GM12878 (cell line): ENCODE results near the gene KRT75. TPM values are rescaled to one million over a fixed set of nuclear protein-coding genes. Genes with fewer than 3 reads are reported as not detected.

ENCODE experiments used
- ATAC-seq: fragments of 200-7000 bp; cut with Tn5 transposase; 3 replicates; pipeline ENCODE4 v1.9.1; 2020; ENCODE audit warnings: mild to moderate bottlenecking, moderate library complexity
- BruUV-seq: library from RNA; stranded (reverse); fragments of 400-500 nt; replicated peaks from 2 replicates; lab custom pipeline; 2021; lab: Mats Ljungman, UMichigan
- CTCF ChIA-PET: fragments of 300-600 bp; sonication (Branson Sonifier 250); formaldehyde crosslinking; extraction: SDS; loops from one replicate; lab custom pipeline; 2021; ENCODE audit warnings: inconsistent platforms; lab: Yijun Ruan, JAX
- POLR2A ChIA-PET: fragments of 350-600 bp; formaldehyde crosslinking; extraction: SDS; loops from one replicate; lab custom pipeline; 2021; ENCODE audit warnings: inconsistent platforms; lab: Charles Lee
- RAD21 ChIA-PET: fragments of 300-600 bp; sonication (Branson Sonifier 250); formaldehyde crosslinking; loops from one replicate; lab custom pipeline; 2023; ENCODE audit warnings: antibody characterized with exemption; ENCODE audit not compliant: unreplicated experiment; lab: Charles Lee
- SMC1A ChIA-PET: fragments of 300-600 bp; sonication (Branson Sonifier 250); formaldehyde crosslinking; loops from one replicate; lab custom pipeline; 2023; ENCODE audit not compliant: unreplicated experiment, uncharacterized antibody; lab: Charles Lee
- DNase-seq: peaks from one replicate; pipeline ENCODE4 v3.0.0-alpha.2; 2011; ENCODE audit warnings: low read depth, low spot score
- FAIRE-seq: peaks from 3 replicates; lab custom pipeline; 2011; peaks lifted over from hg19 to GRCh38; lab: Jason Lieb, UNC
- H2AFZ ChIP-seq: 2 replicates; pipeline ENCODE4 v1.6.0; 2011; ENCODE audit warnings: low read depth, low read length, control low read depth; ENCODE audit not compliant: control insufficient read depth
- H3K27ac ChIP-seq: 2 replicates; pipeline ENCODE4 v1.5.1; 2011; ENCODE audit warnings: control low read depth; ENCODE audit not compliant: control insufficient read depth, insufficient read depth
- H3K27me3 ChIP-seq, 2 experiments: replicated peaks in 1 of 2; 2 replicates each; pipeline versions ENCODE4 v1.6.0 to v1.6.1; 2011; ENCODE audit warnings: low read length in 1 of 2; ENCODE audit not compliant: control insufficient read depth in 2 of 2, insufficient read depth in 2 of 2
- H3K36me3 ChIP-seq, 2 experiments: 2 replicates each; pipeline ENCODE4 v1.5.1; 2011; ENCODE audit warnings: low read length in 1 of 2; ENCODE audit not compliant: control insufficient read depth in 2 of 2, insufficient read depth in 2 of 2
- H3K4me1 ChIP-seq: 2 replicates; pipeline ENCODE4 v1.6.1; 2011; ENCODE audit warnings: mild to moderate bottlenecking, low read length, moderate library complexity, mixed read lengths; ENCODE audit not compliant: control insufficient read depth, insufficient read depth
- H3K4me2 ChIP-seq: 2 replicates; pipeline ENCODE4 v1.6.0; 2011; ENCODE audit warnings: control low read depth; ENCODE audit not compliant: control insufficient read depth, insufficient read depth
- H3K4me3 ChIP-seq: fragments of 200-600 bp; sonication (generic); 2 replicates; pipeline ENCODE4 v1.5.1; 2016
- H3K79me2 ChIP-seq: 2 replicates; pipeline ENCODE4 v1.6.0; 2011; ENCODE audit warnings: low read length; ENCODE audit not compliant: control insufficient read depth, insufficient read depth
- H3K9ac ChIP-seq: 2 replicates; pipeline ENCODE4 v1.8.0; 2011; ENCODE audit warnings: low read length, control low read depth, mixed read lengths; ENCODE audit not compliant: control insufficient read depth, insufficient read depth
- H3K9me3 ChIP-seq: replicated peaks from 3 replicates; pipeline ENCODE4 v1.5.1; 2011; ENCODE audit warnings: mild to moderate bottlenecking, low read length; ENCODE audit not compliant: control insufficient read depth, insufficient read depth
- H4K20me1 ChIP-seq: 2 replicates; pipeline ENCODE4 v1.6.0; 2011; ENCODE audit not compliant: control insufficient read depth, insufficient read depth
- DPF2 ChIP-seq: fragments of 450-650 bp; IDR thresholded peaks from 2 replicates; pipeline ENCODE4 v1.6.1; 2017; ENCODE audit warnings: mild to moderate bottlenecking
- NFYB ChIP-seq: IDR thresholded peaks from 2 replicates; pipeline ENCODE4 v1.6.1; 2011; ENCODE audit warnings: low read depth, mild to moderate bottlenecking, low read length, improper control_type of control experiment, moderate library complexity; ENCODE audit not compliant: insufficient read depth
- RCOR1 ChIP-seq: conservative IDR thresholded peaks from 2 replicates; pipeline ENCODE4 v1.6.1; 2012; ENCODE audit warnings: low read depth, low read length, improper control_type of control experiment
- SREBF1 ChIP-seq: IDR thresholded peaks from 2 replicates; pipeline ENCODE4 v1.6.1; 2012; ENCODE audit warnings: mild to moderate bottlenecking, low read length
- ZNF622 ChIP-seq: fragments of 450-650 bp; IDR thresholded peaks from 2 replicates; pipeline ENCODE4 v1.6.1; 2017; ENCODE audit warnings: mild to moderate bottlenecking, inconsistent platforms
- WGBS: methylation state at CpG from one replicate; pipeline ENCODE4 v1.1.6; 2016; ENCODE audit warnings: low lambda C conversion rate; ENCODE audit not compliant: insufficient replicate concordance, insufficient coverage; ENCODE audit errors: missing lambda C conversion rate; 5-methylcytosine and 5-hydroxymethylcytosine counted together
- in situ Hi-C: fragments of 300-500 bp; cut with MboI; formaldehyde crosslinking; loops from 9 replicates; pipeline ENCODE4 v1.14.3; 2018; ENCODE audit warnings: mixed read lengths
- intact Hi-C: fragments of 100-400 bp; cut with micrococcal nuclease; formaldehyde crosslinking; loops from one replicate; pipeline ENCODE4 v1.14.2; 2022; ENCODE audit not compliant: unreplicated experiment
- polyA plus RNA-seq, 11 experiments: library from polyadenylated mRNA; depleted of rRNA in 4 of 11; unstranded in 6 of 11; stranded (reverse) in 5 of 11; fragments of >200 nt; fragmentation: Nextera tagmentation in 4 of 11; fragmentation: Illumina TruSeq in 1 of 11; extraction: Ambion mirVana in 4 of 11; extraction: Trizol in 1 of 11; gene quantifications; 1 replicate in 1 of 11; 2 replicates in 10 of 11; pipeline versions ENCODE4 v1.2.1 to v1.2.3, GENCODE V29; 2011 to 2016; ENCODE audit warnings: inconsistent platforms in 2 of 11, missing spikeins in 2 of 11, low read depth in 1 of 11
- total RNA-seq, 4 experiments: library from RNA; depleted of rRNA in 3 of 4; stranded (reverse); fragments of >200 nt in 3 of 4; fragmentation: Illumina TruSeq in 1 of 4; extraction: Trizol in 1 of 4; gene quantifications; 2 replicates each; pipeline versions ENCODE4 v1.2.1 to v1.2.3, GENCODE V29; 2013 to 2021
- TF ChIP-seq, protein P1 (sequence below): fragments of 450-650 bp; IDR thresholded peaks from 2 replicates; pipeline ENCODE4 v1.6.1; 2018; ENCODE audit warnings: borderline replicate concordance, mild to moderate bottlenecking; ENCODE audit not compliant: partially characterized antibody
- TF ChIP-seq, protein P2 (sequence below): fragments of 450-650 bp; IDR thresholded peaks from 2 replicates; pipeline ENCODE4 v1.6.1; 2017; ENCODE audit warnings: low read depth, mild to moderate bottlenecking, moderate library complexity
- TF ChIP-seq, protein P3 (sequence below): fragments of 450-650 bp; IDR thresholded peaks from 2 replicates; pipeline ENCODE4 v1.6.1; 2016; ENCODE audit warnings: mild to moderate bottlenecking, moderate library complexity, borderline replicate concordance
- TF ChIP-seq, protein P4 (sequence below): IDR thresholded peaks from 2 replicates; pipeline ENCODE4 v1.6.1; 2012; ENCODE audit warnings: improper control_type of control experiment, low read depth, low read length; ENCODE audit not compliant: insufficient replicate concordance

The KRT75 gene
- total and polyA plus RNA-seq, 10 of the 15 experiments (the other 5 are each of a cell fraction or from before 2014, with no cell fraction given) = not detected

DNA sequence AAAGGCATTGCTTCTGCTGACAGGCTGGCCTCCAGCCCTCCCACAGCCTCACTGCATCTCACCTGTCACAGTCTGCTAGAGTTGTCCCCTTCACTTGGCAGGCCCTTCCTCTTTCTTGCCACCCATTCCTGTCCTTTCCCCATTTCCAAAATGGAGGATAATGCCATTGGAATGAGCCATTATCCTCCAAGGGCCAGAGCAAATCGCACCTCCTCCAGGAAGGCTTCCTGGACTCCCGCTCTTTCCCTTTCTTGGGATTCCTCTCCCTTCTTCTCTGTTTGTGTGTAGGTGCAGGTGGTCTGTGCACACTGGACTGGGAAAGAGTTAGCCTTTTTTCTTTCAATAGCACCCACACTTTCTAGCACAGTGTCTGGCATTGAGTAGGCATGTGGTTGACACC is 31.8 kb downstream of the KRT75 start (continued):
- TF ChIP-seq, protein P1, sequence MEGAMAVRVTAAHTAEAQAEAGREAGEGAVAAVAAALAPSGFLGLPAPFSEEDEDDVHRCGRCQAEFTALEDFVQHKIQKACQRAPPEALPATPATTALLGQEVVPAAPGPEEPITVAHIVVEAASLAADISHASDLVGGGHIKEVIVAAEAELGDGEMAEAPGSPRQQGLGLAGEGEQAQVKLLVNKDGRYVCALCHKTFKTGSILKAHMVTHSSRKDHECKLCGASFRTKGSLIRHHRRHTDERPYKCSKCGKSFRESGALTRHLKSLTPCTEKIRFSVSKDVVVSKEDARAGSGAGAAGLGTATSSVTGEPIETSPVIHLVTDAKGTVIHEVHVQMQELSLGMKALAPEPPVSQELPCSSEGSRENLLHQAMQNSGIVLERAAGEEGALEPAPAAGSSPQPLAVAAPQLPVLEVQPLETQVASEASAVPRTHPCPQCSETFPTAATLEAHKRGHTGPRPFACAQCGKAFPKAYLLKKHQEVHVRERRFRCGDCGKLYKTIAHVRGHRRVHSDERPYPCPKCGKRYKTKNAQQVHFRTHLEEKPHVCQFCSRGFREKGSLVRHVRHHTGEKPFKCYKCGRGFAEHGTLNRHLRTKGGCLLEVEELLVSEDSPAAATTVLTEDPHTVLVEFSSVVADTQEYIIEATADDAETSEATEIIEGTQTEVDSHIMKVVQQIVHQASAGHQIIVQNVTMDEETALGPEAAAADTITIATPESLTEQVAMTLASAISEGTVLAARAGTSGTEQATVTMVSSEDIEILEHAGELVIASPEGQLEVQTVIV = no peak
- no peak for TF ChIP-seq ZNF622

DNA sequence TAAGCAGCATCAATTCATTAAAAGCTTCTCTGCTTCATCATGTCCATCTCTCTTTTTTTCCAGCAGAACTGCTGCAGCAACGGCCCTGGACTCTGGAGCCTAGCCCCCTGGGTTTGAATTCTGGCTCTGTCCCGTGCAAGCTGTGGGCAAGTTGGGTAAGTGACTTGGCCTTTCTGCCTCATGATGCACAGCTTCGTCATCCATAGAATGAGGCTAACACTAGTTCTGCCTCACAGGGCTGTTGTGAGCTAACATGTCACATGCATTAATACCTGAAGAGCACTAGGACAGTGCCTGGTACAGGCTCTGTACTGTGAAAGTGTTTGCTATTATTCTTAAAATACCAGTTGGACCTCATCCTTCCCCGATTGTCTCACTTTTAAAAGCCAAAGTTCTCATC is 32.2 kb downstream of the KRT75 start:
- no peaks in the 10 kb centered on the region for H3K36me3 ChIP-seq
- intact Hi-C loops (no loop called here), in situ Hi-C loops (no loop called here)
- ChIA-PET SMC1A (no interaction called here), CTCF (interaction anchor here (1.4 kb wide), 1 partner anchor 28 kb away, joined by 4 read pairs; no protein-coding TSS in a partner anchor), RAD21 (no interaction called here), POLR2A (no interaction called here)
- no peak overlapping the region for H3K9ac ChIP-seq
- FAIRE-seq = no peak
- H3K4me3 ChIP-seq = no peak overlapping the region
- no TSS peak for BruUV-seq
- H3K79me2 ChIP-seq = no peaks in the 10 kb centered on the region
- no peaks in the 10 kb centered on the region for H4K20me1 ChIP-seq
- H3K4me2 ChIP-seq = no peak overlapping the region
- no peaks in the 10 kb centered on the region; a peak in 1 of 4 replicates for H3K27me3 ChIP-seq
- no peak for DNase-seq
- H2AFZ ChIP-seq = no peak overlapping the region
- no peaks in the 10 kb centered on the region for H3K9me3 ChIP-seq
- no peak for ATAC-seq
- no peak overlapping the region for H3K27ac ChIP-seq
- 7% methylated on average over 4 of the region's 4 CpGs for WGBS
- no peaks in the 10 kb centered on the region for H3K4me1 ChIP-seq
- TF ChIP-seq DPF2 = no peak
- TF ChIP-seq, protein P2, sequence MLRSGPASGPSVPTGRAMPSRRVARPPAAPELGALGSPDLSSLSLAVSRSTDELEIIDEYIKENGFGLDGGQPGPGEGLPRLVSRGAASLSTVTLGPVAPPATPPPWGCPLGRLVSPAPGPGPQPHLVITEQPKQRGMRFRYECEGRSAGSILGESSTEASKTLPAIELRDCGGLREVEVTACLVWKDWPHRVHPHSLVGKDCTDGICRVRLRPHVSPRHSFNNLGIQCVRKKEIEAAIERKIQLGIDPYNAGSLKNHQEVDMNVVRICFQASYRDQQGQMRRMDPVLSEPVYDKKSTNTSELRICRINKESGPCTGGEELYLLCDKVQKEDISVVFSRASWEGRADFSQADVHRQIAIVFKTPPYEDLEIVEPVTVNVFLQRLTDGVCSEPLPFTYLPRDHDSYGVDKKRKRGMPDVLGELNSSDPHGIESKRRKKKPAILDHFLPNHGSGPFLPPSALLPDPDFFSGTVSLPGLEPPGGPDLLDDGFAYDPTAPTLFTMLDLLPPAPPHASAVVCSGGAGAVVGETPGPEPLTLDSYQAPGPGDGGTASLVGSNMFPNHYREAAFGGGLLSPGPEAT = no peak
- TF ChIP-seq, protein P3, sequence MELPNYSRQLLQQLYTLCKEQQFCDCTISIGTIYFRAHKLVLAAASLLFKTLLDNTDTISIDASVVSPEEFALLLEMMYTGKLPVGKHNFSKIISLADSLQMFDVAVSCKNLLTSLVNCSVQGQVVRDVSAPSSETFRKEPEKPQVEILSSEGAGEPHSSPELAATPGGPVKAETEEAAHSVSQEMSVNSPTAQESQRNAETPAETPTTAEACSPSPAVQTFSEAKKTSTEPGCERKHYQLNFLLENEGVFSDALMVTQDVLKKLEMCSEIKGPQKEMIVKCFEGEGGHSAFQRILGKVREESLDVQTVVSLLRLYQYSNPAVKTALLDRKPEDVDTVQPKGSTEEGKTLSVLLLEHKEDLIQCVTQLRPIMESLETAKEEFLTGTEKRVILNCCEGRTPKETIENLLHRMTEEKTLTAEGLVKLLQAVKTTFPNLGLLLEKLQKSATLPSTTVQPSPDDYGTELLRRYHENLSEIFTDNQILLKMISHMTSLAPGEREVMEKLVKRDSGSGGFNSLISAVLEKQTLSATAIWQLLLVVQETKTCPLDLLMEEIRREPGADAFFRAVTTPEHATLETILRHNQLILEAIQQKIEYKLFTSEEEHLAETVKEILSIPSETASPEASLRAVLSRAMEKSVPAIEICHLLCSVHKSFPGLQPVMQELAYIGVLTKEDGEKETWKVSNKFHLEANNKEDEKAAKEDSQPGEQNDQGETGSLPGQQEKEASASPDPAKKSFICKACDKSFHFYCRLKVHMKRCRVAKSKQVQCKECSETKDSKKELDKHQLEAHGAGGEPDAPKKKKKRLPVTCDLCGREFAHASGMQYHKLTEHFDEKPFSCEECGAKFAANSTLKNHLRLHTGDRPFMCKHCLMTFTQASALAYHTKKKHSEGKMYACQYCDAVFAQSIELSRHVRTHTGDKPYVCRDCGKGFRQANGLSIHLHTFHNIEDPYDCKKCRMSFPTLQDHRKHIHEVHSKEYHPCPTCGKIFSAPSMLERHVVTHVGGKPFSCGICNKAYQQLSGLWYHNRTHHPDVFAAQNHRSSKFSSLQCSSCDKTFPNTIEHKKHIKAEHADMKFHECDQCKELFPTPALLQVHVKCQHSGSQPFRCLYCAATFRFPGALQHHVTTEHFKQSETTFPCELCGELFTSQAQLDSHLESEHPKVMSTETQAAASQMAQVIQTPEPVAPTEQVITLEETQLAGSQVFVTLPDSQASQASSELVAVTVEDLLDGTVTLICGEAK = no peak
- TF ChIP-seq, protein P4, sequence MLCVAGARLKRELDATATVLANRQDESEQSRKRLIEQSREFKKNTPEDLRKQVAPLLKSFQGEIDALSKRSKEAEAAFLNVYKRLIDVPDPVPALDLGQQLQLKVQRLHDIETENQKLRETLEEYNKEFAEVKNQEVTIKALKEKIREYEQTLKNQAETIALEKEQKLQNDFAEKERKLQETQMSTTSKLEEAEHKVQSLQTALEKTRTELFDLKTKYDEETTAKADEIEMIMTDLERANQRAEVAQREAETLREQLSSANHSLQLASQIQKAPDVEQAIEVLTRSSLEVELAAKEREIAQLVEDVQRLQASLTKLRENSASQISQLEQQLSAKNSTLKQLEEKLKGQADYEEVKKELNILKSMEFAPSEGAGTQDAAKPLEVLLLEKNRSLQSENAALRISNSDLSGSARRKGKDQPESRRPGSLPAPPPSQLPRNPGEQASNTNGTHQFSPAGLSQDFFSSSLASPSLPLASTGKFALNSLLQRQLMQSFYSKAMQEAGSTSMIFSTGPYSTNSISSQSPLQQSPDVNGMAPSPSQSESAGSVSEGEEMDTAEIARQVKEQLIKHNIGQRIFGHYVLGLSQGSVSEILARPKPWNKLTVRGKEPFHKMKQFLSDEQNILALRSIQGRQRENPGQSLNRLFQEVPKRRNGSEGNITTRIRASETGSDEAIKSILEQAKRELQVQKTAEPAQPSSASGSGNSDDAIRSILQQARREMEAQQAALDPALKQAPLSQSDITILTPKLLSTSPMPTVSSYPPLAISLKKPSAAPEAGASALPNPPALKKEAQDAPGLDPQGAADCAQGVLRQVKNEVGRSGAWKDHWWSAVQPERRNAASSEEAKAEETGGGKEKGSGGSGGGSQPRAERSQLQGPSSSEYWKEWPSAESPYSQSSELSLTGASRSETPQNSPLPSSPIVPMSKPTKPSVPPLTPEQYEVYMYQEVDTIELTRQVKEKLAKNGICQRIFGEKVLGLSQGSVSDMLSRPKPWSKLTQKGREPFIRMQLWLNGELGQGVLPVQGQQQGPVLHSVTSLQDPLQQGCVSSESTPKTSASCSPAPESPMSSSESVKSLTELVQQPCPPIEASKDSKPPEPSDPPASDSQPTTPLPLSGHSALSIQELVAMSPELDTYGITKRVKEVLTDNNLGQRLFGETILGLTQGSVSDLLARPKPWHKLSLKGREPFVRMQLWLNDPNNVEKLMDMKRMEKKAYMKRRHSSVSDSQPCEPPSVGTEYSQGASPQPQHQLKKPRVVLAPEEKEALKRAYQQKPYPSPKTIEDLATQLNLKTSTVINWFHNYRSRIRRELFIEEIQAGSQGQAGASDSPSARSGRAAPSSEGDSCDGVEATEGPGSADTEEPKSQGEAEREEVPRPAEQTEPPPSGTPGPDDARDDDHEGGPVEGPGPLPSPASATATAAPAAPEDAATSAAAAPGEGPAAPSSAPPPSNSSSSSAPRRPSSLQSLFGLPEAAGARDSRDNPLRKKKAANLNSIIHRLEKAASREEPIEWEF = no peak
- TF ChIP-seq RCOR1 = no peak
- no peak for TF ChIP-seq SREBF1
- no peak for TF ChIP-seq NFYB
